H1 (cell line): Measurements from ENCODE around the gene TMEM266. TPM values are rescaled to one million over a fixed set of nuclear protein-coding genes. Genes with fewer than 3 reads are reported as not detected.

Source experiments
- CTCF ChIA-PET: fragments of 300-600 bp; sonication (Branson Sonifier 250); formaldehyde crosslinking; loops from one replicate; lab custom pipeline; 2021; ENCODE audit not compliant: partially characterized antibody; lab: Charles Lee
- POLR2A ChIA-PET: fragments of 300-600 bp; sonication (Branson Sonifier 250); formaldehyde crosslinking; loops from one replicate; lab custom pipeline; 2021; ENCODE audit warnings: inconsistent platforms; ENCODE audit not compliant: partially characterized antibody; lab: Charles Lee
- DNase-seq, 2 experiments: peaks; one replicate each; pipeline versions ENCODE4 v3.0.0 to v3.0.0-alpha.2; 2010 to 2022; ENCODE audit warnings: low spot score in 2 of 2, low read depth in 1 of 2, mixed read lengths in 1 of 2
- FAIRE-seq: peaks from 2 replicates; lab custom pipeline; 2011; peaks lifted over from hg19 to GRCh38; lab: Jason Lieb, UNC
- H2AFZ ChIP-seq: 2 replicates; pipeline ENCODE4 v1.8.1; 2012; ENCODE audit warnings: low read length, inconsistent platforms
- H2AK5ac ChIP-seq: 2 replicates; pipeline ENCODE4 v1.6.1; 2013; ENCODE audit warnings: low read depth, low read length
- H2BK120ac ChIP-seq: replicated peaks from 2 replicates; pipeline ENCODE3; 2013; ENCODE audit warnings: low read depth, low read length, inconsistent platforms
- H2BK12ac ChIP-seq: 2 replicates; pipeline ENCODE4 v1.6.1; 2013; ENCODE audit warnings: low read depth, low read length
- H2BK15ac ChIP-seq: 2 replicates; pipeline ENCODE4 v1.6.1; 2013; ENCODE audit warnings: low read length
- H2BK20ac ChIP-seq: 2 replicates; pipeline ENCODE4 v1.6.1; 2013; ENCODE audit warnings: low read length
- H2BK5ac ChIP-seq: 2 replicates; pipeline ENCODE4 v1.6.1; 2013; ENCODE audit warnings: low read depth, low read length
- H3K14ac ChIP-seq: 2 replicates; pipeline ENCODE4 v1.6.1; 2013; ENCODE audit warnings: inconsistent platforms; ENCODE audit not compliant: insufficient read length
- H3K18ac ChIP-seq: 2 replicates; pipeline ENCODE4 v1.6.1; 2013; ENCODE audit warnings: low read length; ENCODE audit errors: extremely low read depth
- H3K23ac ChIP-seq: 2 replicates; pipeline ENCODE4 v1.6.1; 2013; ENCODE audit warnings: inconsistent platforms; ENCODE audit not compliant: insufficient read length
- H3K23me2 ChIP-seq: 2 replicates; pipeline ENCODE4 v1.6.1; 2013; ENCODE audit warnings: low read depth, low read length
- H3K27ac ChIP-seq: 2 replicates; pipeline ENCODE4 v1.6.1; 2011; ENCODE audit warnings: low read depth, low read length, inconsistent platforms
- H3K27me3 ChIP-seq, 4 experiments: replicated peaks in 1 of 4; 1 replicate in 1 of 4; 2 replicates in 3 of 4; pipeline versions ENCODE4 v1.6.1 to v1.8.1; 2011 to 2013; ENCODE audit warnings: low read length in 3 of 4, mild to moderate bottlenecking in 3 of 4, inconsistent platforms in 2 of 4, mixed read lengths in 2 of 4, moderate library complexity in 1 of 4; ENCODE audit not compliant: control insufficient read depth in 3 of 4, insufficient read depth in 3 of 4; ENCODE audit errors: extremely low read depth in 1 of 4
- H3K36me3 ChIP-seq, 4 experiments: 2 replicates each; pipeline versions ENCODE4 v1.6.1 to v1.8.1; 2011 to 2013; ENCODE audit warnings: mild to moderate bottlenecking in 4 of 4, low read length in 3 of 4, moderate library complexity in 2 of 4, control low read depth in 1 of 4, inconsistent platforms in 1 of 4; ENCODE audit not compliant: insufficient read depth in 4 of 4, control insufficient read depth in 2 of 4
- H3K4ac ChIP-seq: replicated peaks from 2 replicates; pipeline ENCODE3; 2013; ENCODE audit warnings: low read length, low read depth, mixed read lengths, inconsistent platforms; ENCODE audit not compliant: insufficient read length
- H3K4me1 ChIP-seq, 4 experiments: replicated peaks in 1 of 4; 1 replicate in 1 of 4; 2 replicates in 3 of 4; pipeline versions ENCODE4 v1.6.1 to v1.8.1; 2011 to 2013; ENCODE audit warnings: low read length in 3 of 4, inconsistent platforms in 2 of 4, mixed read lengths in 1 of 4; ENCODE audit not compliant: insufficient read depth in 4 of 4, control insufficient read depth in 3 of 4
- H3K4me2 ChIP-seq, 2 experiments: 2 replicates each; pipeline versions ENCODE4 v1.6.1 to v1.8.1; 2011 to 2013; ENCODE audit warnings: low read depth in 2 of 2, low read length in 2 of 2, control low read depth in 1 of 2, inconsistent platforms in 1 of 2, mild to moderate bottlenecking in 1 of 2; ENCODE audit not compliant: insufficient read depth in 1 of 2
- H3K4me3 ChIP-seq, 4 experiments: fragments of 200-600, 300-600 bp in 1 of 4; sonication (generic), shearing (Covaris generic), sonication (Bioruptor Twin) in 1 of 4; 2 replicates each; pipeline versions ENCODE4 v1.5.1 to v1.8.1; 2011 to 2016; ENCODE audit warnings: low read length in 4 of 4, low read depth in 3 of 4, control low read depth in 2 of 4, inconsistent platforms in 2 of 4, mild to moderate bottlenecking in 2 of 4, mixed read lengths in 1 of 4, moderate library complexity in 1 of 4; ENCODE audit not compliant: insufficient read depth in 2 of 4; ENCODE audit errors: extremely low read depth in 1 of 4
- H3K56ac ChIP-seq: replicated peaks from 2 replicates; pipeline ENCODE3; 2013; ENCODE audit warnings: low read depth, mild to moderate bottlenecking, mixed read lengths, low read length, inconsistent platforms; ENCODE audit not compliant: insufficient read length
- H3K79me1 ChIP-seq: 2 replicates; pipeline ENCODE4 v1.6.1; 2013; ENCODE audit warnings: low read depth, low read length, control low read depth
- H3K79me2 ChIP-seq, 2 experiments: 2 replicates each; pipeline versions ENCODE4 v1.6.1 to v1.8.1; 2012 to 2013; ENCODE audit warnings: low read length in 2 of 2, mild to moderate bottlenecking in 2 of 2, inconsistent platforms in 1 of 2; ENCODE audit not compliant: insufficient read depth in 2 of 2, control insufficient read depth in 1 of 2
- H3K9ac ChIP-seq, 4 experiments: replicated peaks in 1 of 4; 1 replicate in 1 of 4; 2 replicates in 3 of 4; pipeline versions ENCODE4 v1.6.1 to v1.8.1; 2011 to 2013; ENCODE audit warnings: low read depth in 3 of 4, low read length in 3 of 4, control low read depth in 2 of 4, mild to moderate bottlenecking in 2 of 4, moderate library complexity in 2 of 4, inconsistent platforms in 1 of 4; ENCODE audit errors: extremely low read depth in 1 of 4
- H3K9me3 ChIP-seq, 2 experiments: 2 replicates each; pipeline versions ENCODE4 v1.6.1 to v1.8.1; 2012 to 2013; ENCODE audit warnings: mild to moderate bottlenecking in 2 of 2, moderate library complexity in 2 of 2, control low read depth in 1 of 2, inconsistent platforms in 1 of 2, low read depth in 1 of 2, low read length in 1 of 2, mixed read lengths in 1 of 2; ENCODE audit not compliant: insufficient read depth in 2 of 2
- H4K20me1 ChIP-seq, 2 experiments: replicated peaks in 1 of 2; 2 replicates each; pipeline versions ENCODE3 to v1.8.1; 2011 to 2013; ENCODE audit warnings: inconsistent platforms in 2 of 2, low read length in 2 of 2, mild to moderate bottlenecking in 1 of 2; ENCODE audit not compliant: insufficient read depth in 2 of 2, control insufficient read depth in 1 of 2
- H4K5ac ChIP-seq: 2 replicates; pipeline ENCODE4 v1.6.1; 2013; ENCODE audit warnings: low read length, low read depth, mixed read lengths, inconsistent platforms; ENCODE audit not compliant: insufficient read length
- H4K8ac ChIP-seq: 2 replicates; pipeline ENCODE4 v1.8.0; 2013; ENCODE audit warnings: mild to moderate bottlenecking, moderate library complexity, low read length, inconsistent platforms; ENCODE audit not compliant: insufficient read depth; ENCODE audit errors: extremely low read depth
- H4K91ac ChIP-seq: replicated peaks from 2 replicates; pipeline ENCODE3; 2013; ENCODE audit warnings: low read length, mixed read lengths, inconsistent platforms; ENCODE audit not compliant: insufficient read length
- JUN ChIP-seq: IDR thresholded peaks from 2 replicates; pipeline ENCODE4 v1.6.1; 2011; ENCODE audit warnings: low read depth, mild to moderate bottlenecking, improper control_type of control experiment, low read length
- KDM5A ChIP-seq: fragments of 200-600 bp; IDR thresholded peaks from 2 replicates; pipeline ENCODE4 v1.7.1; 2012; ENCODE audit warnings: mild to moderate bottlenecking, low read length, inconsistent platforms, mixed read lengths
- MAFK ChIP-seq: IDR thresholded peaks from 2 replicates; pipeline ENCODE4 v1.6.1; 2012; ENCODE audit warnings: low read depth, mild to moderate bottlenecking, improper control_type of control experiment, low read length
- NANOG ChIP-seq: IDR thresholded peaks from 2 replicates; pipeline ENCODE4 v1.6.1; 2011; ENCODE audit warnings: low read length, low read depth, mild to moderate bottlenecking, inconsistent platforms; ENCODE audit not compliant: insufficient read depth, poor library complexity, severe bottlenecking
- SIRT6 ChIP-seq: IDR thresholded peaks from one replicate; pipeline ENCODE4 v1.7.1; 2012; ENCODE audit warnings: low read length, inconsistent platforms
- SUZ12 ChIP-seq: fragments of 200-600 bp; sonication (generic); IDR thresholded peaks from 2 replicates; pipeline ENCODE4 v1.6.1; 2012; ENCODE audit warnings: mild to moderate bottlenecking, inconsistent platforms, low read length, moderate library complexity, mixed read lengths
- TAF7 ChIP-seq: optimal IDR thresholded peaks from 2 replicates; pipeline ENCODE3; 2011; ENCODE audit warnings: low read depth, mild to moderate bottlenecking, inconsistent platforms, low read length, moderate library complexity, borderline replicate concordance
- WGBS, 2 experiments: shearing (Covaris generic) in 1 of 2; methylation state at CpG; one replicate each; pipeline versions ENCODE4 v1.1.6 to v1.1.7; 2013 to 2015; ENCODE audit warnings: low lambda C conversion rate in 2 of 2, mixed read lengths in 2 of 2, inconsistent platforms in 1 of 2, low coverage in 1 of 2, missing lambda C conversion rate in 1 of 2; ENCODE audit not compliant: insufficient replicate concordance in 2 of 2, insufficient coverage in 1 of 2, insufficient read length in 1 of 2; ENCODE audit errors: extremely low coverage in 1 of 2, missing lambda C conversion rate in 1 of 2; 5-methylcytosine and 5-hydroxymethylcytosine counted together
- polyA plus RNA-seq, 7 experiments: library from polyadenylated mRNA; depleted of rRNA in 3 of 7; stranded (reverse) in 5 of 7; unstranded in 2 of 7; fragments of >200 nt in 5 of 7; fragments of 200-250 nt in 2 of 7; gene quantifications; 1 replicate in 5 of 7; 2 replicates in 1 of 7; 4 replicates in 1 of 7; pipeline versions ENCODE4 v1.2.1 to v1.2.3, GENCODE V29; 2011 to 2013; ENCODE audit warnings: missing spikeins in 2 of 7, mixed read lengths in 2 of 7
- total RNA-seq: library from RNA; stranded (reverse); fragmentation: NEBNext Ultra II Directional; extraction: Animal tissue kit (Norgen Biotek cat#: 25700); gene quantifications from 2 replicates; pipeline ENCODE4 v1.2.1, GENCODE V29; 2021

The TMEM266 gene
- total and polyA plus RNA-seq, 2 of the 8 experiments (the other 6 are each of a cell fraction or from before 2014, with no cell fraction given): 2.6 TPM

- Histone ChIP-seq H3K56ac (no peak overlapping the region), H4K91ac (no peak overlapping the region), H3K9me3 (no peaks in the 10 kb centered on the region), H3K27ac (no peak overlapping the region), H4K5ac (no peak overlapping the region)
- CTCF ChIA-PET: interaction anchor here (0.5 to 3.8 kb wide), 5 partner anchors 25 to 485 kb away, joined by 3 to 12 read pairs (median 3); no protein-coding TSS in a partner anchor
- TF ChIP-seq KDM5A (no peak), MAFK (no peak), SUZ12 (no peak), NANOG (no peak), JUN (no peak), TAF7 (no peak), SIRT6 (no peak)
- TF ChIP-seq, all 59 proteins: peak for 0
- H2BK15ac ChIP-seq: no peak overlapping the region
- H3K18ac ChIP-seq: no peak overlapping the region
- no peak overlapping the region for H2BK12ac ChIP-seq
- no peaks in the 10 kb centered on the region for H3K27me3 ChIP-seq
- H3K14ac ChIP-seq: no peak overlapping the region
- no peak overlapping the region for H3K4me3 ChIP-seq
- no peaks in the 10 kb centered on the region for H3K79me1 ChIP-seq
- H3K79me2 ChIP-seq: no peaks in the 10 kb centered on the region
- no peak overlapping the region for H2BK120ac ChIP-seq
- H2AK5ac ChIP-seq: no peak overlapping the region
- H3K4me2 ChIP-seq: no peak overlapping the region
- no peak overlapping the region for H2BK20ac ChIP-seq
- no peak overlapping the region for H4K8ac ChIP-seq
- WGBS, 2 experiments: 84% methylated on average over 2 of the region's 2 CpGs; no CpG with 5 or more reads in 1 of the 2 experiments
- FAIRE-seq (no peak), DNase-seq (no peak)
- peaks cover 0 to 12% (median 5%) of the 10 kb centered on the region in 4 experiments; a peak in 4 of 7 replicates for H3K4me1 ChIP-seq
- POLR2A ChIA-PET: no interaction called here
- H4K20me1 ChIP-seq: no peaks in the 10 kb centered on the region
- H3K23me2 ChIP-seq: no peaks in the 10 kb centered on the region
- no peak overlapping the region for H2BK5ac ChIP-seq
- H3K9ac ChIP-seq: no peak overlapping the region
- H3K36me3 ChIP-seq: no peaks in the 10 kb centered on the region
- no peak overlapping the region for H3K23ac ChIP-seq
- no peak overlapping the region for H3K4ac ChIP-seq
- no peak overlapping the region for H2AFZ ChIP-seq
Observed at GRCh38 chr15:76034111-76034510, 25.7 kb upstream of the TMEM266 start.
